K562 (cell line): Measurements from ENCODE around the gene ISY1. TPM values are rescaled to one million over a fixed set of nuclear protein-coding genes. Genes with fewer than 3 reads are reported as not detected.

Source experiments
- ARID1B ChIP-seq: fragments of 450-650 bp; IDR thresholded peaks from 2 replicates; pipeline ENCODE4 v1.6.1; 2016; ENCODE audit warnings: antibody characterized with exemption, mild to moderate bottlenecking, inconsistent platforms
- CBX3 ChIP-seq, 2 experiments: IDR thresholded peaks; 1 replicate in 1 of 2; 2 replicates in 1 of 2; pipeline ENCODE4 v1.6.1; 2012; ENCODE audit warnings: inconsistent platforms in 2 of 2, low read length in 2 of 2, borderline replicate concordance in 1 of 2, control low read depth in 1 of 2
- CHCHD3 ChIP-seq: fragments of 250-450 bp; sonication (Bioruptor Pico); IDR thresholded peaks from 2 replicates; pipeline ENCODE4 v2.1.2; 2022; ENCODE audit warnings: mild to moderate bottlenecking
- DDX20 ChIP-seq: fragments of 450-650 bp; IDR thresholded peaks from 2 replicates; pipeline ENCODE4 v1.6.1; 2016; ENCODE audit warnings: missing genetic modification characterization, low read depth, mild to moderate bottlenecking, missing compliant biosample characterization, moderate library complexity
- HNRNPUL1 ChIP-seq: fragments of 200-400 bp; formaldehyde crosslinking; IDR thresholded peaks from 2 replicates; pipeline ENCODE4 v1.6.1; 2017; ENCODE audit warnings: low read length
- KAT7 ChIP-seq: sonication (generic); formaldehyde crosslinking; IDR thresholded peaks from 2 replicates; pipeline ENCODE4 v1.8.0; 2022; ENCODE audit warnings: missing genetic modification reagents, mild to moderate bottlenecking, borderline replicate concordance
- KDM2B ChIP-seq: fragments of 250-450 bp; sonication (Bioruptor Pico); IDR thresholded peaks from 2 replicates; pipeline ENCODE4 v1.8.0; 2021; ENCODE audit warnings: mild to moderate bottlenecking, moderate library complexity
- NFE2L1 ChIP-seq: fragments of 450-650 bp; IDR thresholded peaks from 2 replicates; pipeline ENCODE4 v1.6.1; 2016; ENCODE audit warnings: missing genetic modification characterization, low read depth, mild to moderate bottlenecking, missing compliant biosample characterization, moderate library complexity, borderline replicate concordance
- PHF21A ChIP-seq: fragments of 450-650 bp; IDR thresholded peaks from 2 replicates; pipeline ENCODE4 v1.6.1; 2017; ENCODE audit warnings: low read depth, borderline replicate concordance
- RFX1 ChIP-seq: fragments of 450-650 bp; IDR thresholded peaks from 2 replicates; pipeline ENCODE4 v1.6.1; 2016; ENCODE audit warnings: mild to moderate bottlenecking, moderate library complexity
- SREBF2 ChIP-seq: sonication (generic); formaldehyde crosslinking; IDR thresholded peaks from 2 replicates; pipeline ENCODE4 v1.4.0; 2020; ENCODE audit warnings: mild to moderate bottlenecking, missing genetic modification reagents
- TAF1 ChIP-seq: IDR thresholded peaks from 2 replicates; pipeline ENCODE4 v1.6.1; 2011; ENCODE audit warnings: mild to moderate bottlenecking, low read length, moderate library complexity; ENCODE audit not compliant: insufficient read depth, control insufficient read depth, severe bottlenecking; ENCODE audit errors: extremely low read depth
- TAF15 ChIP-seq: fragments of 200-400 bp; formaldehyde crosslinking; IDR thresholded peaks from 2 replicates; pipeline ENCODE4 v1.6.1; 2017; ENCODE audit warnings: mild to moderate bottlenecking, low read depth, low read length, moderate library complexity
- ZNF277 ChIP-seq: fragments of 250-450 bp; sonication (Bioruptor Pico); IDR thresholded peaks from 2 replicates; pipeline ENCODE4 v1.8.0; 2022; ENCODE audit warnings: inconsistent platforms, mild to moderate bottlenecking, moderate library complexity, borderline replicate concordance
- ZNF316 ChIP-seq: fragments of 450-650 bp; IDR thresholded peaks from 2 replicates; pipeline ENCODE4 v1.6.1; 2016
- ZNF347 ChIP-seq: fragments of 450-650 bp; formaldehyde crosslinking; IDR thresholded peaks from 2 replicates; pipeline ENCODE4 v1.4.0; 2020; ENCODE audit warnings: low read depth, mild to moderate bottlenecking, moderate library complexity
- ZNF644 ChIP-seq: fragments of 200-800 bp; sonication (Bioruptor generic); IDR thresholded peaks from 2 replicates; pipeline ENCODE4 v1.6.1; 2016; ENCODE audit warnings: low read depth, missing genetic modification characterization, missing compliant biosample characterization
- polyA plus RNA-seq, 8 experiments: library from polyadenylated mRNA; depleted of rRNA in 4 of 8; stranded (reverse) in 5 of 8; unstranded in 3 of 8; fragments of >200 nt; fragmentation: Nextera tagmentation in 2 of 8; fragmentation: Illumina TruSeq in 1 of 8; extraction: Ambion mirVana in 2 of 8; extraction: Trizol in 1 of 8; gene quantifications; 2 replicates each; pipeline versions ENCODE4 v1.2.1 to v1.2.3, GENCODE V29; 2011 to 2014; ENCODE audit warnings: inconsistent platforms in 1 of 8, missing spikeins in 1 of 8
- total RNA-seq, 7 experiments: library from RNA; depleted of rRNA in 6 of 7; stranded (reverse); fragments of >200 nt in 6 of 7; fragmentation: Illumina TruSeq in 2 of 7; extraction: Trizol in 2 of 7; gene quantifications; 2 replicates each; pipeline versions ENCODE4 v1.2.1 to v1.2.3, GENCODE V29; 2011 to 2021; ENCODE audit warnings: low replicate concordance in 1 of 7
- TF ChIP-seq, protein P1 (sequence below): fragments of 250-450 bp; sonication (Bioruptor Pico); IDR thresholded peaks from 2 replicates; pipeline ENCODE4 v1.5.0; 2021; ENCODE audit warnings: mild to moderate bottlenecking, borderline replicate concordance
- TF ChIP-seq, protein P2 (sequence below): sonication (generic); formaldehyde crosslinking; IDR thresholded peaks from 2 replicates; pipeline ENCODE4 v1.8.0; 2023; ENCODE audit warnings: missing genetic modification reagents, mild to moderate bottlenecking, borderline replicate concordance

Gene ISY1
- total and polyA plus RNA-seq, 9 of the 15 experiments (the other 6 are each of a cell fraction or from before 2014, with no cell fraction given): 23.5 to 50.0 (median 32.9) TPM

- TF ChIP-seq, protein P1, sequence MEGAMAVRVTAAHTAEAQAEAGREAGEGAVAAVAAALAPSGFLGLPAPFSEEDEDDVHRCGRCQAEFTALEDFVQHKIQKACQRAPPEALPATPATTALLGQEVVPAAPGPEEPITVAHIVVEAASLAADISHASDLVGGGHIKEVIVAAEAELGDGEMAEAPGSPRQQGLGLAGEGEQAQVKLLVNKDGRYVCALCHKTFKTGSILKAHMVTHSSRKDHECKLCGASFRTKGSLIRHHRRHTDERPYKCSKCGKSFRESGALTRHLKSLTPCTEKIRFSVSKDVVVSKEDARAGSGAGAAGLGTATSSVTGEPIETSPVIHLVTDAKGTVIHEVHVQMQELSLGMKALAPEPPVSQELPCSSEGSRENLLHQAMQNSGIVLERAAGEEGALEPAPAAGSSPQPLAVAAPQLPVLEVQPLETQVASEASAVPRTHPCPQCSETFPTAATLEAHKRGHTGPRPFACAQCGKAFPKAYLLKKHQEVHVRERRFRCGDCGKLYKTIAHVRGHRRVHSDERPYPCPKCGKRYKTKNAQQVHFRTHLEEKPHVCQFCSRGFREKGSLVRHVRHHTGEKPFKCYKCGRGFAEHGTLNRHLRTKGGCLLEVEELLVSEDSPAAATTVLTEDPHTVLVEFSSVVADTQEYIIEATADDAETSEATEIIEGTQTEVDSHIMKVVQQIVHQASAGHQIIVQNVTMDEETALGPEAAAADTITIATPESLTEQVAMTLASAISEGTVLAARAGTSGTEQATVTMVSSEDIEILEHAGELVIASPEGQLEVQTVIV (CRISPR knock-in tag): no peak
- TF ChIP-seq PHF21A (peak; percentile 91; the same call in 1 of the 2 replicates), KDM2B (CRISPR knock-in tag) (no peak), CHCHD3 (CRISPR knock-in tag) (no peak), ARID1B (no peak), NFE2L1 (tag) (no peak), ZNF347 (no peak), HNRNPUL1 (no peak), TAF15 (no peak), ZNF644 (tag) (no peak), ZNF277 (no peak), CBX3 (IDR thresholded peaks at IDR 0.05; ENCODE audit: borderline replicate concordance in 1 of 2, low read length in 2 of 2) (no peak), DDX20 (tag) (no peak), TAF1 (peak; percentile 94), ZNF316 (no peak), RFX1 (no peak), KAT7 (CRISPR knock-in tag) (peak; percentile 75; the same call in 1 of the 2 replicates), SREBF2 (no peak)
- TF ChIP-seq, protein P2, sequence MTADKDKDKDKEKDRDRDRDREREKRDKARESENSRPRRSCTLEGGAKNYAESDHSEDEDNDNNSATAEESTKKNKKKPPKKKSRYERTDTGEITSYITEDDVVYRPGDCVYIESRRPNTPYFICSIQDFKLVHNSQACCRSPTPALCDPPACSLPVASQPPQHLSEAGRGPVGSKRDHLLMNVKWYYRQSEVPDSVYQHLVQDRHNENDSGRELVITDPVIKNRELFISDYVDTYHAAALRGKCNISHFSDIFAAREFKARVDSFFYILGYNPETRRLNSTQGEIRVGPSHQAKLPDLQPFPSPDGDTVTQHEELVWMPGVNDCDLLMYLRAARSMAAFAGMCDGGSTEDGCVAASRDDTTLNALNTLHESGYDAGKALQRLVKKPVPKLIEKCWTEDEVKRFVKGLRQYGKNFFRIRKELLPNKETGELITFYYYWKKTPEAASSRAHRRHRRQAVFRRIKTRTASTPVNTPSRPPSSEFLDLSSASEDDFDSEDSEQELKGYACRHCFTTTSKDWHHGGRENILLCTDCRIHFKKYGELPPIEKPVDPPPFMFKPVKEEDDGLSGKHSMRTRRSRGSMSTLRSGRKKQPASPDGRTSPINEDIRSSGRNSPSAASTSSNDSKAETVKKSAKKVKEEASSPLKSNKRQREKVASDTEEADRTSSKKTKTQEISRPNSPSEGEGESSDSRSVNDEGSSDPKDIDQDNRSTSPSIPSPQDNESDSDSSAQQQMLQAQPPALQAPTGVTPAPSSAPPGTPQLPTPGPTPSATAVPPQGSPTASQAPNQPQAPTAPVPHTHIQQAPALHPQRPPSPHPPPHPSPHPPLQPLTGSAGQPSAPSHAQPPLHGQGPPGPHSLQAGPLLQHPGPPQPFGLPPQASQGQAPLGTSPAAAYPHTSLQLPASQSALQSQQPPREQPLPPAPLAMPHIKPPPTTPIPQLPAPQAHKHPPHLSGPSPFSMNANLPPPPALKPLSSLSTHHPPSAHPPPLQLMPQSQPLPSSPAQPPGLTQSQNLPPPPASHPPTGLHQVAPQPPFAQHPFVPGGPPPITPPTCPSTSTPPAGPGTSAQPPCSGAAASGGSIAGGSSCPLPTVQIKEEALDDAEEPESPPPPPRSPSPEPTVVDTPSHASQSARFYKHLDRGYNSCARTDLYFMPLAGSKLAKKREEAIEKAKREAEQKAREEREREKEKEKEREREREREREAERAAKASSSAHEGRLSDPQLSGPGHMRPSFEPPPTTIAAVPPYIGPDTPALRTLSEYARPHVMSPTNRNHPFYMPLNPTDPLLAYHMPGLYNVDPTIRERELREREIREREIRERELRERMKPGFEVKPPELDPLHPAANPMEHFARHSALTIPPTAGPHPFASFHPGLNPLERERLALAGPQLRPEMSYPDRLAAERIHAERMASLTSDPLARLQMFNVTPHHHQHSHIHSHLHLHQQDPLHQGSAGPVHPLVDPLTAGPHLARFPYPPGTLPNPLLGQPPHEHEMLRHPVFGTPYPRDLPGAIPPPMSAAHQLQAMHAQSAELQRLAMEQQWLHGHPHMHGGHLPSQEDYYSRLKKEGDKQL (CRISPR knock-in tag): peak; percentile 85; the same call in 1 of the 2 replicates
Observed at GRCh38 chr3:129183569-129184395, 22.9 kb upstream of the ISY1 start, which contains the start of gene CNBP (continued).
